HG02571 (cell line): Measurements from ENCODE around the gene MAP4.
"Not testable (repeated sequence)": the region's sequence is repeated elsewhere in the genome, so short reads cannot be mapped to it uniquely, and the experiment has no call there.

Experiments
- ATAC-seq: cut with Tn5 transposase; IDR thresholded peaks from one replicate; pipeline ENCODE4 v1.9.1; 2021; ENCODE audit warnings: mild to moderate bottlenecking, moderate library complexity; ENCODE audit not compliant: unreplicated experiment

The MAP4 gene

DNA sequence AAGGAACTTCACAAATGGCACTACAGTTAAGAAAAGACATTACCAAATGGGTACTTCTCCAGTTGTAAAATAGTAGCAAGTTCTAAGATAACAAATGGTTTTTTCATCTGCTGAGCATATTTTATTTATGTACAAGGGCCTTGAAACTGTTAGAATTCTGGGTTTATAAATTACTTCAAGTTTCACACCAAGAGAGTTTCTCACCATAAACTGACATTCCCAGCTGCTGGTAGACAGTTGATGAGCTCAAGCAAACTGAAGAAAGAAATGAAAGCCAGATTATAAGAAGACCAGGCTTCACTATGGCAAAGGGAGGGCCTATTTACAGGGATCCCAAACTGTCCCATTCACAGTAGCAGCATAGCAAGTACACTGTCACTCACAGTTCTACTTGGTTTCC, 113.5 kb downstream of the MAP4 start:
- ATAC-seq = no peak

DNA sequence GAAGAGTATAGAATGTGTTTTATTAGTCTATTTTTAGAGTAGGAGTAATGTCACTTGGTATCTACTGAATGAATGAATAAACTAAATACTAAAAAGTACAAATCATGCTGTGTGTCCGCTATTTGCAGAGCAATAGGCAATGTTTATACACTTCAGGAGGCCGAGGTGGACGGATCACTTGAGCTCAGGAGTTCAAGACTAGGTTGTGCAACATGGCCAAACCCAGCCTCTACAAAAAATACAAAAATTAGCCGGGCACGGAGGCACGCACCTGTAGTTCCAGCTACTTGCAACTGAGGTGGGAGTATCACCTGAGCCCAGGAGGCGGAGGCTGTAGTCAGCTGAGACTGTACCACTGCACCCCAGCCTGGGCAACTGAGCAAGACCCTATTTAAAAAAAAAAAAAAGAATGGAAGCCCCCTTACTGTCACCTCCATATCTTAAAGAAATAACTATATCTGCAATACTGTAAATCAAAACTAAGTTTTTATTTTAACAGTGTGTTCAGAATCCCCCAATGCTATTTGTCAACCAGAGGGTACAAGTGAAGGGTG, 114.9 kb downstream of the MAP4 start:
- no peak for ATAC-seq

DNA sequence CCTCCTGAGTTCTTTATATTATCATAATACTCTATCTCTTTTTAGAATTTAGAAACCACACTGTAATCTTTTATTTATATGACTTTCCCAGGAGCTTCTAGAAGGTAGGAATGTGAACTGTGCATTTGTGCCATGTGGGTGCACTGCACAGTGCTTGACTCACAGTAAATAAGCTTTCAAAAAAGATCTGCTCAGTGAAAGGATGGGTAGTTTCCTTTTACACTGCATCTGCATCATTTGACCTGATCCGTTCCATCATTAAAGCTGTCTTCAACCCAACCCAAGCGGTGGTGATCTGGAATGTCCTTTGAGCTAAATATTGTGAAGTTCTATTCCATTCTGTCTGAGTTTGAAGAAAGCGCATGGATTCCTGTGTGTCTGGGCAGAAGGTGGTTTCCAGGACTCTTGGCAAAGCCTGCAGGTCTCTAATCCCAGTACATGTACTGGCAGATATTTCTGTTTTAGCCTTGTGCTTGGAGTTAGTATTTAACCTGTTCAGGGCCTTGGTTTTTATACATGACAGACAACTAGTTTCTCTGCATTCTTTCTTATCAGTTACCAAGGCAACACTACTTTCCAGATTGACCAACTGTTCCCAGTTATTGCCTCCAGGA, 116.6 kb downstream of the MAP4 start:
- ATAC-seq = no peak

DNA sequence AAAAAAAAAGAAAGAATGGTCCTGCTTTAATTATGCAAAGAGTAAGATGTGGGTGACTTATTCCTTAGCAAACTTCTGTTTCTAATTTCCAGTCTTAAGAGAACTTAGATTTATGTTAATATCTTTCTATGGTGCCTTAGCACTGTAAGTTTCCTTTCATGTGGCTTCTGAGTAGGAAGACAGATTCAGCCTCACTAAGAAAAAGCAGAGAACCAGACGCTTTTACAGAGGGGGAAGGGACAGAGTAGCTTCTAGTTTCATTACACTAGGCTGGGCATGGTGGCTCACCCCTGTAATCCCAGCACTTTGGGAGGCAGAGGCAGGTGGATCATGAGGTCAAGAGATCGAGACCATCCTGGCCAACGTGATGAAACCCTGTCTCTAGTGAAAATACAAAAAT, 118.3 kb downstream of the MAP4 start:
- no peak for ATAC-seq

DNA sequence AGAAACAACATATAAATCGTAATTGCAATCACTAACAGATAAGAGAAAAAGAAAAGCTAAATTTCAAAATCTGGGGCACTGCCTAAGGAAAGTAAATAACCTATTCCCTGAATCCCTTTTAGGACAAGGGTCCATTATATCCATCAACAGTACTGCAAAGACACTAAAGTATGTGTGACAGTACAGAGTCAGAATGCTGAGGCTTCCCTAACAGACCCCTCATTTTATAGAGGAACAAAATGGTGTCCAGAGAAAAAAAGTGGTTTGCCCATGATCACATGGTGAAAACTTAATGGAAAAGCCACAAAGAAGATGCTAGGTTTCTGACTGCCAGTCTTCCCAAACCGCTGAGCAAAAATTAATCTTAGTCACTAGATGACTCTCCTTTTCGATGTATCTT, 119.5 kb downstream of the MAP4 start:
- ATAC-seq = no peak

DNA sequence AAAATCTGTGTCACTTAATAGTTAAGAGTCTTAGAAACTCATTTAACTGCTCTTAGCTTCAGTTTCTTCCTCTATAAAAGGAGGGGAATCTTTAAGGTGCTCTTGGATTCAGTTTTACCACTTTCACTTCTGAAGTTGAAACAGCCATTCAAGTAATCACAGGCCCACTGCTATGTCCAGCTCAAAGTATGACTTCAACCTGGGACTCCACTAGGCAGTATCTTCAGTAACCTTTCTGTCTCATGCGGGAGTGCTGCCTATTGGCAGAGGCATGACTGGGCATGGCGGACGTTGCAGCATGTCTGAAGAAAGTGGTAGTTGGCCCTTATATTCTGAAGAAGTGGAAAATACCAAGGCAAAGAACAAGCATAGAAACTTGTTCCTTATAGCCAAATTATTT, 121.0 kb downstream of the MAP4 start:
- ATAC-seq = no peak

DNA sequence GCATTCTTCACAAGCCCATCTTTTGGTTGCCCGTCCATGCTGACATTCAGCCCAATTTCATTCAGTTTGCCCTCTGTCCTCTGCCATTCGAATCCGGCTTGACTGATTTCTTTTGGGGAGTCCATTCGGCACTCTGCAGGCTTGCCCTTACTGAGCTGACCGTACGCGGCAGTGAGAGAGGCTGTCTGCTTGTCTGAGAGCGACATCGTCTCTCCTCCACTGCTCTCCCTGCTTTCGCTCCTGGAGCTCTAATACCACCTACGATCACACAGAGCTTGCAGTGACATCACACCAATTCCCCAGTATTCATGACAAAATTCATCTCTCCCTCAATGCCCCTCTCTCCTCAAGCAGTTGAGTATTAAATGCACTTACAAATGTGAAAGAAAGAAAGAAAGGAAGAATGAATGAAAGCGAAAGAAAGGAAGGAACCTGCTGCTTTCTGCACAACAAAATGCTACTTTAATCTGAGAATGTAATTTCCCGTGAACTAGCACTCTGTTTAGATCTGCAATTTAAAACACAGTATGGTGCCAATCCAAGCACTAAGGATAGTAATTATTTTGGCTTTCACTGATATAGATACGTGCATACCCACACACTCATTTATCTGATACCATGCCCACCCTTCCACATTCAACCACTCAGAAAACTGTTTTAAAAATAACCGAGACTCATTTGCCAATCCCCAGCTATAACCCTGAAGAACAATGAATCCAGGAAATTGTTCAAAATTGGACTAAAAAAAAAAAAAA, 123.8 kb downstream of the MAP4 start:
- ATAC-seq = no peak

DNA sequence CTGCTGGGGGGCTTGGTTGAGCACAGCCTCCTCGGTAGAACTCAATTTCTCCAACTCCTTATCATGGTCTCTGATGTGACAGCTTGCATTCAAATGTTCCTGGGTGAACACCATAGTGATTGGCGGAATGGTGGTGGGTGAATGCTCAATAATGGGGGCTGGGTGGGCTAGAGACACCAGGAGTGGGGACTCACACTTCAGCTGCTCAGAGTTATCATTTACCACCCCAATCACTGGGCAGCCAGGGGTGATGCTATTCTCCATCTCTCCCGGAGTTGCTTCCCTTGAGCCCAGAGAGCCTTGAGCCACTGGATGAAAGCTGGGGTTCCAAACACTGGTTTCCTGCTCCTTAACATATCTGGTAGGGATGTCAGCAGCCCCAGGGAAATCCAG, 124.6 kb downstream of the MAP4 start:
- no peak for ATAC-seq

DNA sequence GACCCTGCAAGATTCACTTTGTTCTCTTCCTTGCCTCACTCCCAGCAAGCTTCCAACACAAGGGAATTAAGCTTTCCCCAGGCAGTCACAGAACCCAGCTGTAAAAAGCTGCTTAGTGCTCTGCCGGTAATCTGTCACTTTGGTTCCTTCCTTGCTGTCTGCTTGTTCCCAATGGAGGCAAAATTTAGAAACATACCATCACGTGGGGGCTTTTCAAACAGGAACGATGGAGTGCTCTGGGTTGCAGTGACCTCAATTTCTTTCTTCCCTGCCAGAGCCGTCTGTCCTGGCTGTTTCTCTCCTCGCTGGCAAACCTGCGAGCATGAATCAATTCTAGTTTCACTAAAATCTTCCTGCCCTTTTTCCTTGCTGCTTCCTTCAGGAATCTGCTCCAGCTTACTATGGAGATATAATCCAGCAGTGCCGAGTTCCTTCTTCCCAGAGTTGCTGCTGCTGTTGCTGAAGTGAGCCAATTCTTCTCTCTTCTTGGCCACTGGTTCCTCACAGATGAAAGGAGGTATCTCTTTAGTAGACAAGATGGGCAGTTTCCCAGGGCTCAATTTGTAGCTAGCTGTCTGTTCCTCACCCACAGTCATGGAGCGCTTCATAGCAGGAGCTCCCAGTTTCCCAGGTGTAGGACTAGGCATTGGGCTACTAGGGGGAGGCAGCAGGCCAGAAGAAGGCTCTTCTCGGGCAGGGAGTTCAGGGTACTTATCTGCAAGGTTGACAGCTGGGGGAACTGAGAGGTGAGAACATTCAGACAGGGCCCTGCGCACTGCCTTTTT, 125.2 kb downstream of the MAP4 start:
- ATAC-seq = no peak

DNA sequence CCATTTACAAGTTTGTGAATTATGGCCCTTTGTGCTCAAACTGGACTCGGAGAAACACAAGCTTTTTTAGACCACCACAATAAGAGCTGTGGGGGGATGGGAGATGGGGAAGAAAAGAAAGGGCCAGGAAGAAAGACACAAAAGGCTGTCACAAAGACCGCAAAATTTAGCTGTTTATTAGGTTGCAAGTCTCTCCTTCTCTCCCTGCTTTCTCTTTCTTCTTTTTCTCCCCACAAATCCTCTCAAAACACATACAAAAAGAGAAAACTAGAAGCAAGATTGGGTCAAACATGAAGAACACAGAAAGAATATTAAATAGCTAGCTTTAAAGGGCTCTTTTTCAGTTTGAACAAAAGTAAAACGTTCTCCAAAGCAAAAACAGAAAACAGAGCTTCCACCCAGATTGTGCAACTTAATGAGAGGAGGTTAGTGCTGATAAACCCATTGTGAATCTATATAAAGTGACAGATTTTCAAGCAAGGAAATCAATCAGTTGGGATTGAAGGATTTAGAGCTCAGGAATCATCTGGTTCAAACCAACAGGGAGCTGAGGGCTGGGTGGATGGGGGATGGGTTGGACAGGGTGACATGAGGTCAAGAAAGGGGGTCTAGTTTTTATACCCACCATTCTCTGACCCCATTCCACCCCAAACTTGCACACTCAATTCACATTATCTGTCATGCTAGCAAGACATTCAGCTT, 125.9 kb downstream of the MAP4 start:
- ATAC-seq = no peak

DNA sequence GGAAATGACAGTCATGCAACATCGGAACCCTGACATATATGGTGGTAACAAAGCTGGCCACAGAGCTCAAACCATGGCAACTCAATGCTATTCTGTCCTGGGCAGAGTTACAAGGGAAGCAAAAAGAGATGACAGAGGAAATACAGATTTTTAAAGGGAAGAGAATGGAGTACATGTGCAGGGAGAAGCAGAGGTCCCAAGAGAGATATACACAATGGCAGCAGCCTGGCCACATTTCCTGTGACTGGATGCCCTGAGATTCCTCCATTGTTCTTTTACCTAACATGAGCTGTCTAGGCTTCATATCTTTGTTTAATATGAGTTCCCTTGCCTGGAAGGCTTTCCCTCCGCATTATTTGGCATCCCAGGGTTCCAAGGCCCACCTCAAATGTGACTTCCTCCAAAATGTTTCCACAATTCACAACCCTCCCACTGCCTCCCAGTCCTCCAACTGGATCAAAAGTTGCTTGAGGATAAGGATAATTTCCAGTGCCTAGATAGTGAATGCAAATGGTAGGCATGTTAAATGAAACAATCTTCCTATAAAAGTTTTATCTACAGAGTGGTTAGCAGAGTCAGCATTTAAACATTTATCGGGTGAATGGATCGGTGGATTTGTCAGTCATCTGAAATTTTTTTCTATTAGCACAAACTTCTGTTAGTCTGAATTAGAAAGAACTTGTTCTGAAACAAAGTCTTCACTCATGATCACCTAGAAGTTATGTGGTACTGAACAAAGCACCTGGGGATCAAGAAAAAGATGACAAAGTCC, 127.0 kb downstream of the MAP4 start:
- no peak for ATAC-seq

DNA sequence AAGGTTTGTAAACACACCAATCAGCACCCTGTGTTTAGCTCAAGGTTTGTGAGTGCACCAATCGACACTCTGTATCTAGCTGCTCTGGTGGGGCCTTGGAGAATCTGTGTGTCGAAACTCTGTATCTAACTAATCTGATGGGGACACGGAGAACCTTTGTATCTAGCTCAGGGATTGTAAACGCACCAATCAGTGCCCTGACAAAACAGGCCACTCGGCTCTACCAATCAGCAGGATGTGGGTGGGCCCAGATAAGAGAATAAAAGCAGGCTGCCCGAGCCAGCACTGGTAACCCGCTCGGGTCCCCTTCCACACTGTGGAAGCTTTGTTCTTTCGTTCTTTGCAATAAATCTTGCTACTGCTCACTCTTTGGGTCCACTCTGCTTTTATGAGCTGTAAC, 128.2 kb downstream of the MAP4 start:
- ATAC-seq = not testable (repeated sequence)

DNA sequence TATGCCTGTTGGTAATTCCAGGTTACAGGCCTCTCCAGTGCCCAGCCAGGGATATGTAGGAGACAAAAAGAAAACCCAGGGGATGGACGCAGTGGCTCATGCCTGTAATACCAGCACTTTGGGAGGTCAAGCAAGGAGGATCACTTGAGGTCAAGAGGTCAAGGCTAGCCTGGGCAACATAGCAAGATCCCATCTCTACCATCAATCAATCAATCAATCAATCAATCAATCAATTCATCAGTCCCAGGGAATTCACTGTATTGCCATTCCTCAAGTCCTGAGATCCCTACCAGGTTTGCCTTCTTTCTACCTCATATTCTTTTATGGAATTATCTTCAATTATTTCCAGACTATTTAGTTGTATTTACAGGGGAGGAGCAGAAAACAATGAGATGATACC, 131.0 kb downstream of the MAP4 start:
- no peak for ATAC-seq

DNA sequence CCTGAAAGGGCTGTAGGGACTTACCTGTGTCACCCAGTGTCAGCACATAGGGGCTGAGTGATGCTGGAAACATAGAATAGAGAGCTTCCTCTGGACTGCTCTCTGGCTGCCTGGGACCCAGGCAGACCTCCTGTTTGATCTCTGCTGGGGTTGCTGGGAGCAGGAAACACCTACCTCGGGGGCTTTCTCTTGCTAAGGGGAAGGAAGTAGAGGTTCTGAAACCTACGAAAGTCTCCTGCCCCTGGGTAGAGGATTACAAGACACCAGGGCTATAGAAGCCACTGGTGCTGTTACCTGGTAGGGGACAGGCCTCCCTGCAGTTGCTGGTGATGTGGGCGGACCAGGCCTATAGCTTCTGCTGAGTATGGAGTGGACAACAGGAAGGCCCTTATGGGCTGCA, 131.6 kb downstream of the MAP4 start:
- ATAC-seq = no peak

DNA sequence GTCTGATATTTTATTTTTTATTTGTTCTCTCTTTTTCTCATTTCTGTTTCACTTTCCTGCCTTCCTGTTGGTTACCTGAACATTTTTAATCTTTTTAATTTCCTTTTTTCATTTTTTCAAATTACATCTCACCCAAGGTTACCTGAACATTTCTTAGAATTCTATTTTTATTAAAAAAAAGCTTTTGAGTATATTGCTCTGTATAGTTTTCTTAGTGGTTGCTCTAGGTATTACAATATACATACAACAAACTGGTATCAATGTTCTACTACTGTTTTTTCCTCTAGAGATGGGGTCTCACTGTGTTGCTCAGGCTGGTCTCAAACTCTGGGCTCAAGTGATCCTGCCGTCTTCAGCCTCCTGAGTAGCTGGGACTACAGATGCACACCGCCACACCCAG, 133.9 kb downstream of the MAP4 start:
- ATAC-seq = no peak

DNA sequence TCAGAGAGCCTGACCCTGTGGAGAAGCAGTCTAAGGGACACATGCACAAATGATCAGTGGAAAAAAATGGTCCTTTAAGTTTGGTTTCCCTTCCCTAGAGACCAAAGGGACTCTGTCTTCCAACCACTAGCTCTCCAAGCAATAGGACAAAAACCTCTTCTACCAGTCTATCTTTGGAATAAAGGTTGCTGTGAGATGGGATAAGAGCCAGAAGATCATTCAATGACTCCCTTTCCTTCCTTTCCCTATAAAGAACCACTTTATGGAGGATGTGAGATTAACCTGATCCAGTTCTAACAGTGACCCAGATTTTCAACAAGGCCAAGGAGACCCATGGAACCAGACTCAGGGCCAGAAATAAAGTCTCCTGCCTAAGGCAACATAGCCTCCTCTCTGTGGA, 138.5 kb downstream of the MAP4 start:
- ATAC-seq = no peak

DNA sequence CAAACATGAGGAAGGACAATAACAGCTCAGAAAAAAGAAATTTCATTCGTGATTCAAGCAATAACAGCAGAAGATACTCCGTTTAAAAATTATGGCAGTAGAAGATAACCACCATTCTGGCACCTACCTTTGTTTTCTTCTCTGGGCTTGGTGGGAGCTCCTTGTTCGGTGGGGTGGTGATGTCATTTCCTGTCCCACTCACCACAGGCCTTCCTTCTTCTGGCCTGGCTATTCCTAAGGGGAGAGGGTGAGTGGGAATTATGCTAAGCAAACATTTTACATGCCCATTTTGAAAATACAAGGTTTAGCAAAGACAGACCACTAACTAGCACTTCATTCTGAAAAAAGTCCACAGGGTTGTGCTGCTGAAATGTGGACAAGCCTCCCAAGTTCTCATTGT, 138.9 kb downstream of the MAP4 start:
- ATAC-seq = no peak

DNA sequence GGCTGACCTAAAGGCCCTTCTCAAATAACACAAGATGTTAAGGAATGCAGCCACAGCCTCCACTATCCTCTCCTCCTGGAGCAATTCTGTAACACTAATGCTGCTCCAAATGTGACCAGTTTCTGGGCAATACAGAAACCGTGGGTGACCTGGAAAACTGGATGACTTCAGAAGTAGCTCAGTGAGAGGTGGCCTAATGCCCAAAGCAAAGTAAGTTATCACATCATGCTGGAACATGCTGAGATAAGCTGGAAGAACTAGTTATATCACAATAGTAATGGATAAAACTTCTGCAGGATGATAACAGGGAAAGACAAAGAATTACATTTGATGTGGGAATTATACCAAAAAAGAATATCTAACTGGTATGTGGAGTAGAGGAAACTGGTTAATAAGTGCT, 141.3 kb downstream of the MAP4 start:
- no peak for ATAC-seq

DNA sequence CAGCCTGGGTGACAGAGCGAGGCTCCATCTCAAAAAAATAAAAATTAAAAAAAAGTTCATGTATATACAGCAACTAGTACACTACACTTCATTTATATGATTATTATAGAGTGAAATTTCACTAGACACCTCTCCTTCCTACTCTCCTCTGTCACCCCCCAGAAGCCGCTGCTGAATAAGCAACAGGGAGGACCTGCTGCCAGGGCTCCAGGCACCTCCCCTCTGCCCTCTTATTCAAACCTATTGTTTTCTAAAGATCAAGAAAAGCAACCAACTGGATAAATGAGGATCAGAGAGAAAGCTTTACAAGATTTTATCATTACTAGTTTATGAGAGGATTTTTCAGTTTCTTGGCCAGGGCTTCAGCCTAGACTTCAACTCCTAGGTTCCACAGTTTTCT, 141.8 kb downstream of the MAP4 start:
- no peak for ATAC-seq

DNA sequence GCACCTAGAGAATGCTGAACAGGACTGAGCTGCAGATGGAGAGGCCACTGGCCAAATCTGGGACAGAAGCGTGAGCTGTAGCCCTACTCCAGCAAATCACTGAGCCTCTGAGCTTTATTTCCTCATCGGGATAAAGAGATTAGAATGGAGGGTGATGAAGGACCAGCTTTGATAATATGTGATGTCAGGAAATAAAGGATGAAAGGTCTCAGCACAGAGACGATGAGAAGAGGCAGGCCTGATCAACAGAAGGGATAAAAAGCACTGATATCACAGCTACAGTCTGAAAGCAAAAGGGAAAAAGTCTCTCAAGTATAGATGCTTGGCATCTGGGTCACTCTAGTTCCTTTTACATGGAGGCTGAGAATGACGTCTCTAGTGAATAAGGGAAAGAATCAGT, 143.3 kb downstream of the MAP4 start:
- no peak for ATAC-seq

DNA sequence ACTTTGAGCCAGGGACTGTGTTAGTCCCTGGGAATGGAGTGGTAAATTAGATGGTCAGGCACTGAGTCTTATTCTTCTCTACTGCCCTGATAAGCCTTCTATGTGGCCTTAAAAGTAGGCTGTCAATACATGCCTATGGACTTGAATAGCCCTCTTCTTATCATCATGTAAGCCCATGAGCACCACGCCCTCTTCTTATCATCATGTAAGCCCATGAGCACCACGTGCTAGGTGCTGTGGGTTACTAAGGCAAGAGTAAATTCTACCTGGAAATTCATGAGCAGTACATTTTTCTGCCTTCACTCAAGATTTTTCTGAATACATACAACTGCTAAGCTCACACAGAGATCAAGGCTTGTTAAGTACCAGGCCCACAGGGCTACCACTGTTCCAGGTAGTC, 144.8 kb downstream of the MAP4 start:
- ATAC-seq = no peak
